Peyer's patch (tissue), 4 donors: Measurements from ENCODE around the gene COBL. TPM values are rescaled to one million over a fixed set of nuclear protein-coding genes. Genes with fewer than 3 reads are reported as not detected.

Source experiments
- DNase-seq, 3 donors: peaks; one replicate each; pipeline ENCODE4 v3.0.0-alpha.2; 2017 to 2019
- H3K27ac ChIP-seq, 4 donors: fragments of 200-600 bp; sonication (generic); one replicate each; pipeline ENCODE4 v1.5.1; 2016 to 2019
- H3K27me3 ChIP-seq, 2 donors: fragments of 200-600 bp; sonication (generic); one replicate each; pipeline ENCODE4 v1.5.1; 2019
- H3K36me3 ChIP-seq, 3 donors: fragments of 200-600 bp; sonication (generic); one replicate each; pipeline ENCODE4 v1.5.1; 2016 to 2019
- H3K4me1 ChIP-seq, 4 donors: fragments of 200-600 bp; sonication (generic); one replicate each; pipeline ENCODE4 v1.5.1; 2016 to 2019
- H3K4me3 ChIP-seq, 4 donors: fragments of 200-600 bp; sonication (generic); 1 replicate in 3 of 4; 2 replicates in 1 of 4; pipeline ENCODE4 v1.5.1; 2016 to 2019; ENCODE audit warnings: mild to moderate bottlenecking in 1 of 4
- H3K9me3 ChIP-seq, 4 donors: fragments of 200-600 bp; sonication (generic); one replicate each; pipeline ENCODE4 v1.5.1; 2016 to 2019; ENCODE audit warnings: mild to moderate bottlenecking in 1 of 4
- POLR2A ChIP-seq, 2 donors: fragments of 450-650 bp; IDR thresholded peaks; one replicate each; pipeline ENCODE4 v1.5.1; 2017; ENCODE audit warnings: antibody characterized with exemption in 2 of 2, mild to moderate bottlenecking in 2 of 2, moderate library complexity in 2 of 2
- total RNA-seq, 4 donors: library from RNA; depleted of rRNA; stranded (reverse); fragments of >200 nt; gene quantifications; one replicate each; pipeline ENCODE4 v1.1.0, GENCODE V29; 2016
- TF ChIP-seq, protein P1 (sequence below), 6 experiments: fragments of 450-650 bp in 4 of 6; fragments of 200-600 bp in 2 of 6; sonication (generic) in 1 of 6; IDR thresholded peaks; one replicate each; pipeline ENCODE4 v1.5.1; 2017 to 2019; ENCODE audit warnings: antibody characterized with exemption in 6 of 6, mild to moderate bottlenecking in 3 of 6, moderate library complexity in 1 of 6

COBL gene
- total RNA-seq, 4 donors from 2014 or later: 25.6 to 129 (median 116) TPM

DNA sequence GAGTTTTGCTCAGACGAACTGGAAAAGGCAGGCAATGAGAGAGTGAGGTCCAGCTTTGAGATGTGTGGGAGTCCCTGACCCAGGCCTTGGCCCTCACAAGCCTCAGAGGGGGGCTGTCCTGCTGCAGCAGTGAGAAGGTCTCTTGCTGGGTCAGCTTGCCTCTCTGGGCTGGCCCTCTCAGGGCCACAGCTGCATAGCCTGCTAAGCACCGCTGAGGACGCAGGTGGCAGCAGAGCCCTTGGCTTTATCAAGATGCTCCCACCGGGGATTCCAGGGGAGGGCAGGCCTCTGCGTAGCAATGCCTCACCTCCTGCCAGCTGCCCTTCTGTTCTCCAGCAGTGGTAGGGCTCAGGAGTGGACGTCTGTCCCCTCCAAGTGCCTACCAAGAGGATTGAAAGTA lies 128.7 kb downstream of the COBL start:
- H3K4me1 ChIP-seq: no peaks in the 10 kb centered on the region
- no peaks in the 10 kb centered on the region for H3K9me3 ChIP-seq
- H3K36me3 ChIP-seq: peaks cover 0 to 19% (median 0%) of the 10 kb centered on the region in 3 donors
- TF ChIP-seq, protein P1, sequence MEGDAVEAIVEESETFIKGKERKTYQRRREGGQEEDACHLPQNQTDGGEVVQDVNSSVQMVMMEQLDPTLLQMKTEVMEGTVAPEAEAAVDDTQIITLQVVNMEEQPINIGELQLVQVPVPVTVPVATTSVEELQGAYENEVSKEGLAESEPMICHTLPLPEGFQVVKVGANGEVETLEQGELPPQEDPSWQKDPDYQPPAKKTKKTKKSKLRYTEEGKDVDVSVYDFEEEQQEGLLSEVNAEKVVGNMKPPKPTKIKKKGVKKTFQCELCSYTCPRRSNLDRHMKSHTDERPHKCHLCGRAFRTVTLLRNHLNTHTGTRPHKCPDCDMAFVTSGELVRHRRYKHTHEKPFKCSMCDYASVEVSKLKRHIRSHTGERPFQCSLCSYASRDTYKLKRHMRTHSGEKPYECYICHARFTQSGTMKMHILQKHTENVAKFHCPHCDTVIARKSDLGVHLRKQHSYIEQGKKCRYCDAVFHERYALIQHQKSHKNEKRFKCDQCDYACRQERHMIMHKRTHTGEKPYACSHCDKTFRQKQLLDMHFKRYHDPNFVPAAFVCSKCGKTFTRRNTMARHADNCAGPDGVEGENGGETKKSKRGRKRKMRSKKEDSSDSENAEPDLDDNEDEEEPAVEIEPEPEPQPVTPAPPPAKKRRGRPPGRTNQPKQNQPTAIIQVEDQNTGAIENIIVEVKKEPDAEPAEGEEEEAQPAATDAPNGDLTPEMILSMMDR (IDR thresholded peaks at IDR 0.05): no peak
- no peaks in the 10 kb centered on the region for H3K27me3 ChIP-seq
- H3K27ac ChIP-seq: no peak overlapping the region
- H3K4me3 ChIP-seq: no peak overlapping the region
- no peak for DNase-seq

DNA sequence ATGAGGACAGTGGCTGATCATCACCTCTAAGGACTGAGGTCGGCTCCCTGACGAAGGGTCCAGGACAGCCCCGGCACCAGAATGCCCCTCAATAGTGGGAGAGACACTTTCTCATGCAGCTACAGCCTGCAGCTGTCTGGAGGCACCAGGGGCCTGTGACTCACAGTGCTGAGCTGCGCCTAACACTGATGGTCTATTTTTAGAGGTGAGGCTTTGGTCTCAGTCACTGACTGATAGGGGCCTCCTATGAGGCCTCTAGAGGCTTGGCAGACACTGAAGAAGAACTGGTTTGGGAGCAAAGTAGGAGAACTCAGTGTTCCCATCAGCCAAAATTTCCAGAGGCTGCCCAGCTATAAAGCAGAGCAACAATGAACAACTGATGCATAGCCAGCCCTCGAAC lies 130.1 kb downstream of the COBL start:
- H3K4me1 ChIP-seq: no peaks in the 10 kb centered on the region
- DNase-seq: no peak
- peaks cover 0 to 19% (median 0%) of the 10 kb centered on the region in 3 donors for H3K36me3 ChIP-seq
- H3K27ac ChIP-seq: no peak overlapping the region
- TF ChIP-seq, protein P1 (IDR thresholded peaks at IDR 0.05): no peak
- no peak for TF ChIP-seq POLR2A (IDR thresholded peaks at IDR 0.05)
- H3K9me3 ChIP-seq: no peaks in the 10 kb centered on the region
- H3K27me3 ChIP-seq: no peaks in the 10 kb centered on the region
- H3K4me3 ChIP-seq: no peak overlapping the region

DNA sequence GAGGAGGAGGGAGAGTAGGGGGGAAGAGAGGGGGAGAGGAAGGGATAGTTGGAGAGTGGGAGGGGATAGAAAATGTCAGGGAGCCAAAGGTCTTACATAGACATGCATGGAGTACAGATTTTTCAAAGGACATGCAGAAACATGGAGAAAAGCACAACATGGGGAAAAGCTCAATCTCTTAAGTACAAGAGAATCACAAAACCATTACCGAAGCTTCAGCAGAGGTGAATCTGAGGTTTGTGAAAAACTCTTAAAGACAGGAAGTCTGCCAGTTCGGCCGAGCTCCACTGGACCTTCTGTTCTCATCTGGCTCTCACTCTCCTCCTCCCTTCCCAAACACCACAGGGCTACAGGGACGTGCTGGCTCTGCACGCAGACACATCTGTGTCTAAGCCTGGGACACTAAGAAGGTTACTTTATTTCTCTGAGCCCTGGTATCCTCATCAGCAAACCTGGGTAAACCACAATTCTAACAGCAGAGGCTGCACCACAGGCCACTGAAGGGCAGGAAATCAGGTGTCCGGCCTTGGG lies 133.9 kb downstream of the COBL start:
- no peak for TF ChIP-seq POLR2A (IDR thresholded peaks at IDR 0.05)
- TF ChIP-seq, protein P1 (IDR thresholded peaks at IDR 0.05): no peak
- Histone ChIP-seq H3K27ac (no peak overlapping the region), H3K4me3 (no peak overlapping the region), H3K36me3 (peaks cover 0 to 4% (median 0%) of the 10 kb centered on the region in 3 donors), H3K27me3 (no peaks in the 10 kb centered on the region), H3K9me3 (no peaks in the 10 kb centered on the region), H3K4me1 (no peaks in the 10 kb centered on the region)
- DNase-seq: no peak

DNA sequence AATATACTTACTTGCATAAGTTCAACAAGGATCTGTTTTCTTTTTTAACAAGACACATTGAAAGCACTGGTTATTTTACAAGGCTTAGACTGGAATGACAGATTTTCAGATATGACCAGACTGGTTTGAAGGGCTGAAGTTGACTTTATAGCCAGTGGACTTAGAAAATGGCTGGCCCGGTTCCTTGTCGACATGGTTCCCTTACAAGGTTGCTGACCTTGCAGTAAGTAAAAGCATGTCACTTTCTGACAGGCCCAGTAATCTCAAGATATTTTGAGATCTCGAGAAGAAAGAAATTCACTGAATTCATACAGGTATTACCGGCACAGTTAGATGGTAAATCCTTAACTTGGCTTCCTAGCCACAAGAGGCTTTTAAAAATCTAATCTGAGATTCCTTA lies 136.5 kb downstream of the COBL start:
- Histone ChIP-seq H3K9me3 (no peaks in the 10 kb centered on the region), H3K27ac (no peak overlapping the region)

DNA sequence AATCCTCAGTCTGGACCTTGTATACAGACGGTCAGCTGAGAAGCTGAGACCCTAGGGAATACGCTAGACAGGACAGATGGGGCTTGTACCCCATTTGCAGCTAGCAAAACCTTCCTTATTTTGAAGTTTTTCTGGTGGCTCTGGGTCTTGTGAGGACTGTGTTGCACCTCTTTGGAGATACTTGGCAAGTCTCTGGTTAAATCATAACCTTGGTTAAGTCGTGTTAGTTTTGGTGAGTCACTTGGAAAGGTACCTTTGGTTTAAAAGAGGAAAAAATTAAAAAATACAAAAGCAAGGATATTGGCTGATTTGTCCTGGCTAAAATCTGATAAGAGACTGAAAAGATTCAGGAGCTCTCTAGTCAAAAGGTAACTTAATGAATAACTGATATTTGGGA lies 140.6 kb downstream of the COBL start:
- Histone ChIP-seq H3K36me3 (peaks cover 0 to 3% (median 0%) of the 10 kb centered on the region in 3 donors), H3K9me3 (no peaks in the 10 kb centered on the region), H3K4me3 (no peak overlapping the region), H3K27ac (no peak overlapping the region), H3K4me1 (no peaks in the 10 kb centered on the region), H3K27me3 (no peaks in the 10 kb centered on the region)
- TF ChIP-seq, protein P1 (IDR thresholded peaks at IDR 0.05): no peak
- no peak for TF ChIP-seq POLR2A (IDR thresholded peaks at IDR 0.05)
- DNase-seq: no peak

More for the DNA sequence above, 136.5 kb downstream of the COBL start:
- Histone ChIP-seq H3K36me3 (peaks cover 0 to 3% (median 0%) of the 10 kb centered on the region in 3 donors), H3K4me1 (no peaks in the 10 kb centered on the region), H3K27me3 (no peaks in the 10 kb centered on the region), H3K4me3 (no peak overlapping the region)
- no peak for DNase-seq
- TF ChIP-seq POLR2A (IDR thresholded peaks at IDR 0.05): no peak
- TF ChIP-seq, protein P1 (IDR thresholded peaks at IDR 0.05): no peak
